ENCODE results near the gene SEPTIN6.
"Not testable (repeated sequence)": the region's sequence is repeated elsewhere in the genome, so short reads cannot be mapped to it uniquely, and the experiment has no call there.

The SEPTIN6 gene

DNA sequence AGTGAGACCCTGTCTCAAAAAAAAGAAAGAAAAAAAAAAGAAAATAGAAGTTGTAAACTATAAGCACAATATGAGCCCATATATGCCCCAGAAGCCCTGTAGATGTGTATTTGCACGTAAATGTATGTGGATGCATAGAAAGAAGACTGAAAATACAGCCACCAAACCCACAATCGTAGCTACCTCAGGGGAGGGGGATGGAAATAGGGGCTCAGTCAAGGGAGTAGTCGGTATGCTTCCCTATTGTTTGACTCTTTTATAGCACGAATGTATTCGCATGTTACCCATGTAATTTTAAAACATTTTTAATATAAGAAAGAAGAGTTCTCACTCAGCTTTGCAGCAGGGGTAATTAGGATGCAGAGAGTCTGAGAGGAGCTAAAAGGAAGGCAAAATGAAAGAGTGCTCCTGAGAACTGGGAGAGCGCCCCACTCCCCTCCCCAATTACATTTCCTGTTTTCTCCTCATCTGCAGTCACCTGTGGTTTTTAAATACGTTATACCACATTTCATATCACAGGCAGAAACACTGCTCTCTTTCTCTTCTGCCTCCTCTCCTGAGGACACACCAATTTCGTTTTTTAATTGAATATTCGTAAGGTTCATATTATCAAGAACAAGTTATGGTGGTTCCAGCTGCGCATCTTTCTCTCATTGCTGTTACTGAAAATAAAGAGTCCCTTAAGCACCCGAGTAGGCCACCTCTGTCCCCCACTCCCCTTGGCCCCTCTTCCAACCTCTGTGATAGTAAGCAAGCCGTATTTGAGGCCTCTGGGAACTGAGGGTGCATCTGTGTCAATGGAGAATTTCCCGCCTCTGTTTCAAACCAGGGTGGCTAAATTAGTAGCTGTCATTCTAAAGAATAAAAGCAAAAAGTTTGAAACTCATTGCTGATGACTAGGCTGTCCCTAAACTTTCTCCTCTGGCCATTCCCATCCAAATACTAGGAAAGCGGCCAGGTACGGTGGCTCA, 10.7 kb downstream of the SEPTIN6 start:
- Histone ChIP-seq H3K27me3 (ENCODE audit: control insufficient read depth in 5 of 5, insufficient read depth in 4 of 5, low read length in 5 of 5) (peaks cover 0 to 5% (median under 1%) of the 10 kb centered on the region in 5 donors), H3K9me3 (ENCODE audit: control insufficient read depth in 5 of 5, low read length in 5 of 5) (no peaks in the 10 kb centered on the region), H3K4me3 (ENCODE audit: low read depth in 1 of 5, low read length in 5 of 5) (no peak overlapping the region), H3K27ac (ENCODE audit: low read depth, low read length) (no peak overlapping the region), H3K36me3 (ENCODE audit: control insufficient read depth in 5 of 5, insufficient read depth in 5 of 5, low read length in 5 of 5) (no peaks in the 10 kb centered on the region), H3K4me1 (ENCODE audit: control insufficient read depth in 5 of 5, insufficient read depth in 5 of 5, low read length in 5 of 5) (peaks cover 0 to 25% (median 12%) of the 10 kb centered on the region in 5 donors), H3K9ac (ENCODE audit: low read length in 5 of 5) (no peak overlapping the region)

DNA sequence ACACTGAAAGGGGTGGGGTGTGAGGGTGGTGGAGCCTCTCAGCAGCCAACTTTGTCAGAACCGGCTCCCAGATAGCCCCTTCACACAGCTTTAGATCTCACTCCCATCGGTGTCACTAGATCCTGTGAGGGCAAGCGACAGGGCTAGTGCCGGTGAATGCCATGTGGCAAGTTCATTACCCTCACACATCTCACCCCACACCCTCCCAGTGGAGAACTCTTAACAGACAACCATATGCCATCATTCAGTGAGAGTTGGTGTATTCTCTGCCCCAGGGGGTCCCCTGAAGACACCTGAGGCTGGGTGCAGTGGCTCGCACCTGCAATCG, 15.3 kb downstream of the SEPTIN6 start:
- peaks cover 0 to 14% (median 7%) of the 10 kb centered on the region in 5 donors for H3K27me3 ChIP-seq (ENCODE audit: control insufficient read depth in 5 of 5, insufficient read depth in 4 of 5, low read length in 5 of 5)

DNA sequence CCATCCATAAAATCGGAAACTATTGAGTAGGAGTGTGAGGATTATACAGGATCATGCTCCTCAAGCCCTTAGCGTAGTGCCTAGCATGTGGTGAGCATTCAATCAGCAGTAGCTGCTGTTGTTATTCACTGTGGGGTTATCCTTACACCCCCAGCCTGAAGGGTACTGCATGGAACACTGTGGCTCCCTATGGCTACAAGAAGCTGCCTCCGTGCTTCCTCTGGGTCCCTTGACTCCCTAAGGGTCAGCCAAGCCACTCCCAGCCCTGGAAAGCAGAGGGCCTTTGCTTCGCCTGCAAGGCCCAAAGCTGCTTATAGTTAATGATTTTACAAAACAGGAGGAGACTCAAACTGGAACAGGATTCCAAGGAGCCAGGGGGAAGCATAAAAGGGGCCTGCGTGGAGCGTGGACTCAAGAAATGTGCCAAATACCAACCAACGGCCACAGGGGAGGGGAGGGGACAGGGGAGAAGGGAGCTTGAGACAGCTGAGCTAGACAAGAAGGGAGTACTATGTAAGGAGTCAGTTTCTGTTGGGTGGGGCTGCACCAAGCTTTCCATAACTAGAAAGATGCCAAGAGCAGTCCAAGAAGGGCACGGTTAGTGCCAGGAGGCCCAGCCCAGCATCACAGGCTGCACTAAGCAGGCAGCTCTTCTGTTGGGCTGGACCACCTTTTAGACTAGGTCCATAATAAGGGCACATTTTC, 15.9 kb downstream of the SEPTIN6 start:
- no peak overlapping the region for H3K4me3 ChIP-seq (ENCODE audit: low read depth in 1 of 5, low read length in 5 of 5)
- H3K4me1 ChIP-seq (ENCODE audit: control insufficient read depth in 5 of 5, insufficient read depth in 5 of 5, low read length in 5 of 5) = peaks cover 0 to 17% (median 2%) of the 10 kb centered on the region in 5 donors
- no peak overlapping the region for H3K9ac ChIP-seq (ENCODE audit: low read length in 5 of 5)
- H3K9me3 ChIP-seq (ENCODE audit: control insufficient read depth in 5 of 5, low read length in 5 of 5) = no peaks in the 10 kb centered on the region
- H3K36me3 ChIP-seq (ENCODE audit: control insufficient read depth in 5 of 5, insufficient read depth in 5 of 5, low read length in 5 of 5) = no peaks in the 10 kb centered on the region
- no peak overlapping the region for H3K27ac ChIP-seq (ENCODE audit: low read depth, low read length)
- H3K27me3 ChIP-seq (ENCODE audit: control insufficient read depth in 5 of 5, insufficient read depth in 4 of 5, low read length in 5 of 5) = peaks cover 0 to 14% (median 7%) of the 10 kb centered on the region in 5 donors

More for the DNA sequence above, 15.3 kb downstream of the SEPTIN6 start:
- H3K9ac ChIP-seq (ENCODE audit: low read length in 5 of 5) = no peak overlapping the region
- H3K9me3 ChIP-seq (ENCODE audit: control insufficient read depth in 5 of 5, low read length in 5 of 5) = no peaks in the 10 kb centered on the region
- peaks cover 0 to 17% (median 2%) of the 10 kb centered on the region in 5 donors for H3K4me1 ChIP-seq (ENCODE audit: control insufficient read depth in 5 of 5, insufficient read depth in 5 of 5, low read length in 5 of 5)
- no peak overlapping the region for H3K4me3 ChIP-seq (ENCODE audit: low read depth in 1 of 5, low read length in 5 of 5)
- H3K27ac ChIP-seq (ENCODE audit: low read depth, low read length) = no peak overlapping the region
- no peaks in the 10 kb centered on the region for H3K36me3 ChIP-seq (ENCODE audit: control insufficient read depth in 5 of 5, insufficient read depth in 5 of 5, low read length in 5 of 5)

DNA sequence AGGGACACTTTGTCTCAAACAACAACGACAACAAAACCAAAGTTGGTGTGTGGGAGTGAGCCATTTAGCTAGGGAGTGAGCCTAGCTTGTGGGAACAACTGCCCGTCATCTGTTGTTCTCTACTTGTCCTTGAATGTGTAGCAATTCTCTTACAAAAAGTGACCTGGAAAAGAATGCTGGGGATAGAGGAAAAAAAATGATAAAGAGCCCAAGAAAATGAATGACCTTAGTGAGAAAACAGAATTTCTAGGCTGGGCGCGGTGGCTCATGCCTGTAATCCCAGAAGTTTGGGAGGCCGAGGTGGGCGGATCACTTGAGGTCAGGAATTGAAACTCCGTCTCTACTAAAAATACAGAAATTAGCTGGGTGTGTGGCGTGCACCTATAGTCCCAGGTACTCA, 19.6 kb downstream of the SEPTIN6 start:
- Histone ChIP-seq H3K36me3 (ENCODE audit: control insufficient read depth in 5 of 5, insufficient read depth in 5 of 5, low read length in 5 of 5) (no peaks in the 10 kb centered on the region), H3K4me3 (ENCODE audit: low read depth in 1 of 5, low read length in 5 of 5) (no peak overlapping the region), H3K27ac (ENCODE audit: low read depth, low read length) (no peak overlapping the region), H3K27me3 (ENCODE audit: control insufficient read depth in 5 of 5, insufficient read depth in 4 of 5, low read length in 5 of 5) (peaks cover 3 to 14% (median 11%) of the 10 kb centered on the region in 5 donors), H3K9me3 (ENCODE audit: control insufficient read depth in 5 of 5, low read length in 5 of 5) (no peaks in the 10 kb centered on the region), H3K4me1 (ENCODE audit: control insufficient read depth in 5 of 5, insufficient read depth in 5 of 5, low read length in 5 of 5) (peaks cover 0 to 27% (median 2%) of the 10 kb centered on the region in 5 donors), H3K9ac (ENCODE audit: low read length in 5 of 5) (no peak overlapping the region)

DNA sequence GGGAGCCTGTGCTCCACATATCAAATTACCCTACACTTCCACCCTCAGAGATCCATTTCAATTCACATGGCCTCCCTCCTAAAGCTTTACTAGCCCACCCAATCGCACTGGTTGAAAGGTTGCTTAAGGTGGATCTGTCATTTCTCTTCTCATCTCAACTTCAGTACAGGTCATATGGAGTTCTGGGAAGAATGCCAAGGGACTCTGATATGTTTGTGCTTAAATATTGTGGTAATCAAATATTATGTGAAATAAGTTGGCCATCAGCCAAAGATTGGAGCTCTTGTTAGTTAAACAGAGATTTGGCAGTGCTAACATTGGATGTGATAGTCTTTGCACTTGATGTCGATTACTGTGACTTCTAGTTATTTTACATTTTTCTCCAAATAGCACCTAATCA, 20.5 kb downstream of the SEPTIN6 start:
- Histone ChIP-seq H3K4me3 (ENCODE audit: low read depth in 1 of 5, low read length in 5 of 5) (no peak overlapping the region), H3K36me3 (ENCODE audit: control insufficient read depth in 5 of 5, insufficient read depth in 5 of 5, low read length in 5 of 5) (no peaks in the 10 kb centered on the region), H3K27ac (ENCODE audit: low read depth, low read length) (no peak overlapping the region)

DNA sequence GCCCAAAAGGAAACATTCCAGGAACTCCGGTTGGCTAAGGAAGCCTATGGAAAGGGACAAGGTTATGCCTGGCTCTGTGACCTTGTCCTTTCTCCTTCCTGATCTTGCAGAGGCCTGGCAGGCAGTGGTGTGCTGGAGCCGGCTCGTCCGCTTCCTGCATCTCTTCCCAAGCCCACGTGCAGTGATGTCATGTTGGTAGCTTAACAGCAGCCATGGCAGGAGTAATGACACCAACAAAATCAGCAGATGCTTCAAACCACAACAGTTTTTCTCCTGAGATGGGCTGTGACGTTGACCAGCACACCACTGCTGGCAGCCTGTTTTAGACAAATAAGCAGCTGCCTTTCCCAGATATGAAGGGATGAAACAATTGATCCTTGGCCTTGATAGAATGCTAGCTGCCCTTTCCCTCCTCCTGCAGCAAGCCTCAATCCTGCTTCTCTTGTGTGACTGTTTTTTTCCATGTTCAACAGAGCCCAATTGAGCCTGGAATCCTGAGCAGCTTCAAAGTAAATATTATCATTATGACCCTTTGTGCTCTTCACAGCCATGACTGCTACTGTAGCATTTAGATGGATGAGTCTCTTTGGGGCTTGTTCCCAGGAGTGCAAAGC, 23.4 kb downstream of the SEPTIN6 start:
- Histone ChIP-seq H3K4me3 (ENCODE audit: low read depth in 1 of 5, low read length in 5 of 5) (no peak overlapping the region), H3K4me1 (ENCODE audit: control insufficient read depth in 5 of 5, insufficient read depth in 5 of 5, low read length in 5 of 5) (peaks cover 0 to 27% (median 0%) of the 10 kb centered on the region in 5 donors), H3K36me3 (ENCODE audit: control insufficient read depth in 5 of 5, insufficient read depth in 5 of 5, low read length in 5 of 5) (no peaks in the 10 kb centered on the region), H3K27me3 (ENCODE audit: control insufficient read depth in 5 of 5, insufficient read depth in 4 of 5, low read length in 5 of 5) (peaks cover 0 to 13% (median 3%) of the 10 kb centered on the region in 5 donors), H3K27ac (ENCODE audit: low read depth, low read length) (no peak overlapping the region), H3K9me3 (ENCODE audit: control insufficient read depth in 5 of 5, low read length in 5 of 5) (no peaks in the 10 kb centered on the region), H3K9ac (ENCODE audit: low read length in 5 of 5) (no peak overlapping the region)

More for the DNA sequence above, 20.5 kb downstream of the SEPTIN6 start:
- no peak overlapping the region for H3K9ac ChIP-seq (ENCODE audit: low read length in 5 of 5)
- H3K9me3 ChIP-seq (ENCODE audit: control insufficient read depth in 5 of 5, low read length in 5 of 5) = no peaks in the 10 kb centered on the region
- peaks cover 3 to 16% (median 8%) of the 10 kb centered on the region in 5 donors for H3K27me3 ChIP-seq (ENCODE audit: control insufficient read depth in 5 of 5, insufficient read depth in 4 of 5, low read length in 5 of 5)
- peaks cover 0 to 36% (median 2%) of the 10 kb centered on the region in 5 donors for H3K4me1 ChIP-seq (ENCODE audit: control insufficient read depth in 5 of 5, insufficient read depth in 5 of 5, low read length in 5 of 5)

DNA sequence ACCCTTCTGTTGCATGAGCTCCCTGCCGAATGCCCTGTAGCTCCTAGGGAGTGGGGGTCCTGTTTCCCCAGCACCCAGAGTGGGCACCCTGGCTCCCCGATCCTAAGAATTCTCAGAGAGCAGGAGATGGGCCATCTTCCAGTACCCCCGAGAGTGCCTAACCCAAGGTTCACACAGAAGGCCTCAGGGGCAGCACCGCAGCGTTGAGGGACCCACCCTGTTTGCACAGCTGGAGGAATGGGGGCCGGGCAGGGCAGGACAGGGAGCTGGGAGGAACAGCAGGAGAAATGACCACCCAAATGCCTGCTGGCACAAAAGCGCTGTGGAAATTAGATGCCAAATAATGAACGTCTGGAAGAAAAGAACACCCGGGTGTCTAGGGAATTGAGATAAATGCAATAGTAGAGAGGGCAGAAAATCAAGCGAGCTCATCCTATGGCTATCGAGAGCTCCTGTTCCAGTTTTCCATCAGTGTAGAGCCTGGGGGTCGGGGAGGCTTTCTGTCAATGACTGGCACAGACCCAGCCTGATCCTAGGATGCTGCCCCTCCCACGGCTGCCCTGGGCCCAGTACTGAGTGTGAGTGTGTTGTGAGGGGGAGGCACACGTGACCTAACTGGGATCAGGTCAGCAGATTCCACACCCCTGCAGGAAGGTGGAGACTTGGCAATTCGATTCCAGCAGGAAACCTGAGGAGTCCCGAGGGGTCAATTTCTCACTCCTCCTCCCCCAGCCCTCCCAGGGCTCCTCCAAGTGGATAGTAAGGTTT, 25.7 kb downstream of the SEPTIN6 start:
- Histone ChIP-seq H3K27ac (ENCODE audit: low read depth, low read length) (no peak overlapping the region), H3K4me1 (ENCODE audit: control insufficient read depth in 5 of 5, insufficient read depth in 5 of 5, low read length in 5 of 5) (peaks cover 0 to 27% (median 0%) of the 10 kb centered on the region in 5 donors), H3K27me3 (ENCODE audit: control insufficient read depth in 5 of 5, insufficient read depth in 4 of 5, low read length in 5 of 5) (peaks cover 0 to 10% (median 3%) of the 10 kb centered on the region in 5 donors), H3K4me3 (ENCODE audit: low read depth in 1 of 5, low read length in 5 of 5) (no peak overlapping the region), H3K9me3 (ENCODE audit: control insufficient read depth in 5 of 5, low read length in 5 of 5) (no peaks in the 10 kb centered on the region), H3K36me3 (ENCODE audit: control insufficient read depth in 5 of 5, insufficient read depth in 5 of 5, low read length in 5 of 5) (peaks cover 0 to 8% (median 0%) of the 10 kb centered on the region in 5 donors), H3K9ac (ENCODE audit: low read length in 5 of 5) (no peak overlapping the region)

DNA sequence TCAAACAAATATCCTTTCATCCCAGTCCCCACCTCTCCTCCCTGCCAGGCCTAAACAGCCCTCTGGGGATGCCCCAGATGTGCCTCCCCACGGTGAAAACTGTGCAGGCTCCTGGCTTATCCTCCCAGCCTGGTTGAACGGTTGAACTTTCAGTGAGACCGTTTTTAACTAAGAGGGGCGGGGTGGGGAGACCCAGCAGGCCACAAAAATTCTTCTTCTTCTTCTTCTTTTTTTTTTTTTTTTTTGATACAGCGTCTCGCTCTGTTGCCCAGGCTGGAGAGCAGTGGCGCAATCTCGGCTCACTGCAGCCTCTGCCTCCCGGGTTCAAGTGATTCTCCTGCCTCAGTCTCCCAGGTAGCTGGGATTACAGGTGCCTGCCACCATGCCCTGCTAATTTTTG, 28.1 kb downstream of the SEPTIN6 start:
- peaks cover 0 to 25% (median 0%) of the 10 kb centered on the region in 5 donors for H3K4me1 ChIP-seq (ENCODE audit: control insufficient read depth in 5 of 5, insufficient read depth in 5 of 5, low read length in 5 of 5)
- H3K9ac ChIP-seq (ENCODE audit: low read length in 5 of 5); H3K36me3 ChIP-seq (ENCODE audit: control insufficient read depth in 5 of 5, insufficient read depth in 5 of 5, low read length in 5 of 5); H3K27ac ChIP-seq (ENCODE audit: low read depth, low read length); H3K9me3 ChIP-seq (ENCODE audit: control insufficient read depth in 5 of 5, low read length in 5 of 5); H3K4me3 ChIP-seq (ENCODE audit: low read depth in 1 of 5, low read length in 5 of 5): not testable (repeated sequence)
- peaks cover 0 to 10% (median 3%) of the 10 kb centered on the region in 5 donors for H3K27me3 ChIP-seq (ENCODE audit: control insufficient read depth in 5 of 5, insufficient read depth in 4 of 5, low read length in 5 of 5)

DNA sequence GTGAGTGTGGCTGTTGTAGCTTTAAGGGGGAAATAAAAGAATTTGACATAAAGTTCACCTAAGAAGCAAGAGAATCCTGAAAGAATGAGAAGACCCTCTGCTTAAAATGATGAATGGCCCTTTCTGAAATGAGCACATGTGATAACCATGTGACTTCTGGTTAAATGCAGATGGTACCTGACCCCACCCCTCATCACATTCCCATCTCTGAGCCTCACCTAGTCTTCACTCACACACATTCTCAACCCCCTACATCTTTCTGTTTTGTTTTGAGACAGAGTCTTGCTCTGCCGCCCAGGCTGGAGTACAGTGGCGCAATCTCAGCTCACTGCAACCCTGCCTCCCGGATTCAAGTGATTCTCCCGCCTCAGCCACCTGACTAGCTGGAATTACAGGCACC, 31.5 kb downstream of the SEPTIN6 start:
- Histone ChIP-seq H3K4me1 (ENCODE audit: control insufficient read depth in 5 of 5, insufficient read depth in 5 of 5, low read length in 5 of 5) (no peaks in the 10 kb centered on the region), H3K27ac (ENCODE audit: low read depth, low read length) (no peak overlapping the region), H3K9ac (ENCODE audit: low read length in 5 of 5) (no peak overlapping the region), H3K27me3 (ENCODE audit: control insufficient read depth in 5 of 5, insufficient read depth in 4 of 5, low read length in 5 of 5) (peaks cover 0 to 3% (median 0%) of the 10 kb centered on the region in 5 donors), H3K9me3 (ENCODE audit: control insufficient read depth in 5 of 5, low read length in 5 of 5) (no peaks in the 10 kb centered on the region), H3K4me3 (ENCODE audit: low read depth in 1 of 5, low read length in 5 of 5) (no peak overlapping the region), H3K36me3 (ENCODE audit: control insufficient read depth in 5 of 5, insufficient read depth in 5 of 5, low read length in 5 of 5) (peaks cover 0 to 10% (median 0%) of the 10 kb centered on the region in 5 donors)
